Kidney epithelial cell (primary cell): ENCODE data around the gene DBI. TPM values are rescaled to one million over a fixed set of nuclear protein-coding genes. Genes with fewer than 3 reads are reported as not detected.
"Not testable (repeated sequence)": the region's sequence is repeated elsewhere in the genome, so short reads cannot be mapped to it uniquely, and the experiment has no call there.

Experiments
- DNase-seq: peaks from one replicate; pipeline ENCODE4 v3.0.0-alpha.2; 2010; ENCODE audit warnings: low read depth
- H3K27me3 ChIP-seq: 2 replicates; pipeline ENCODE4 v1.6.0; 2011; ENCODE audit warnings: low read length; ENCODE audit not compliant: control insufficient read depth, insufficient read depth
- H3K36me3 ChIP-seq: 2 replicates; pipeline ENCODE4 v1.5.1; 2011; ENCODE audit warnings: low read length; ENCODE audit not compliant: control insufficient read depth, insufficient read depth
- H3K4me3 ChIP-seq: 2 replicates; pipeline ENCODE4 v1.5.1; 2011; ENCODE audit warnings: low read depth, mild to moderate bottlenecking, control low read depth, low read length
- total RNA-seq: library from RNA; depleted of rRNA; stranded (reverse); fragments of >200 nt; gene quantifications from 2 replicates; pipeline ENCODE4 v1.2.3, GENCODE V29; 2015
- TF ChIP-seq, protein P1 (sequence below): IDR thresholded peaks from 2 replicates; pipeline ENCODE4 v1.5.1; 2011; ENCODE audit warnings: mild to moderate bottlenecking, moderate library complexity, low read length, control low read depth, inconsistent platforms; ENCODE audit not compliant: insufficient read depth, poor library complexity, severe bottlenecking

DBI gene
- total RNA-seq, 1 donor from 2014 or later: 98.0 TPM

DNA sequence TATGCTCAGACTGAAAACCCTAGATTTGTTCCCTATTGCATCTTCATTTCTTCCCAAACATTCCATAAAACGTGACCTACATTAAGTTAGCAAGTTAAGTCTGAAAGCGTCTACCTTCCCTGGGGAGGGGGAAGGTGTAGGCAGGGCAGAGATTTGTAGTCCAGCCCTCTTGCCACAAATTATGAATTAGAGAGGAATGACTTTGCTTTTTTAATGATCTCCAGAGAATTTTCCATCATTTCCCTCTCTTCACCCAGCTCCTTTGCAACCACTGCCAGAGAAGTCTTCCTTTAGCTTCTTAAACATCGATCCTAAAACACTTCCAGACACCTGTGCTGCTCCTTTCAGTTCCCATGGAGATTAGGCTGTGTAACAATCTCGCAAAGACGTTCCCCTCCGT lies 1.3 kb upstream of the DBI start:
- no peaks in the 10 kb centered on the region for H3K27me3 ChIP-seq
- H3K4me3 ChIP-seq: peak overlapping the region; percentile 87
- peaks cover 4% of the 10 kb centered on the region for H3K36me3 ChIP-seq
- no peak for DNase-seq
- TF ChIP-seq, protein P1, sequence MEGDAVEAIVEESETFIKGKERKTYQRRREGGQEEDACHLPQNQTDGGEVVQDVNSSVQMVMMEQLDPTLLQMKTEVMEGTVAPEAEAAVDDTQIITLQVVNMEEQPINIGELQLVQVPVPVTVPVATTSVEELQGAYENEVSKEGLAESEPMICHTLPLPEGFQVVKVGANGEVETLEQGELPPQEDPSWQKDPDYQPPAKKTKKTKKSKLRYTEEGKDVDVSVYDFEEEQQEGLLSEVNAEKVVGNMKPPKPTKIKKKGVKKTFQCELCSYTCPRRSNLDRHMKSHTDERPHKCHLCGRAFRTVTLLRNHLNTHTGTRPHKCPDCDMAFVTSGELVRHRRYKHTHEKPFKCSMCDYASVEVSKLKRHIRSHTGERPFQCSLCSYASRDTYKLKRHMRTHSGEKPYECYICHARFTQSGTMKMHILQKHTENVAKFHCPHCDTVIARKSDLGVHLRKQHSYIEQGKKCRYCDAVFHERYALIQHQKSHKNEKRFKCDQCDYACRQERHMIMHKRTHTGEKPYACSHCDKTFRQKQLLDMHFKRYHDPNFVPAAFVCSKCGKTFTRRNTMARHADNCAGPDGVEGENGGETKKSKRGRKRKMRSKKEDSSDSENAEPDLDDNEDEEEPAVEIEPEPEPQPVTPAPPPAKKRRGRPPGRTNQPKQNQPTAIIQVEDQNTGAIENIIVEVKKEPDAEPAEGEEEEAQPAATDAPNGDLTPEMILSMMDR: no peak

DNA sequence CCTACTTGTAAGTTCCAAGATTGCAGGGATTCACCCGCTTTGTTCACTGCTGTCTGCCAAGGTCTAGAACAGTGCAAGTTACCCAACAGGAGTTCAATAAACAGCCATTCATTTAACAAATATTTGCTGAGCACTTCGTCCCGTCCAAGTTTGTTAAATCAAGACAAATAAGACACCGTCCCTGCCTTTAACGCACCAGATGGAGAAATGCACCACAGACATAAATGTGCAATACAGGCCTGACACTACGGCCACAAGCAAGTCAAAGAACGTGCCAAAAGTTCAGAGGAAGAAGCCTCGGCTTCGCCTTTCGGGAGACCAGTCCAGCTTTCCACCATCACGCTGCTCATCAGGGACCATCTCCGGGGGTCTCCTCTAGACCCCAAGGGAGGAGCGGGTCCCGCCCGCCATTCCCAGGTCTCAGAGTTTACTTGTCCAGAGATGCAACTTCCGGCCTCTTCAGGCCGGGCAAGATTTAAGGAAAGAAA lies 572 bp upstream of the DBI start:
- no peaks in the 10 kb centered on the region for H3K27me3 ChIP-seq
- DNase-seq: no peak
- TF ChIP-seq, protein P1: no peak
- H3K36me3 ChIP-seq: peaks cover 8% of the 10 kb centered on the region
- peak overlapping the region; percentile 87 for H3K4me3 ChIP-seq

DNA sequence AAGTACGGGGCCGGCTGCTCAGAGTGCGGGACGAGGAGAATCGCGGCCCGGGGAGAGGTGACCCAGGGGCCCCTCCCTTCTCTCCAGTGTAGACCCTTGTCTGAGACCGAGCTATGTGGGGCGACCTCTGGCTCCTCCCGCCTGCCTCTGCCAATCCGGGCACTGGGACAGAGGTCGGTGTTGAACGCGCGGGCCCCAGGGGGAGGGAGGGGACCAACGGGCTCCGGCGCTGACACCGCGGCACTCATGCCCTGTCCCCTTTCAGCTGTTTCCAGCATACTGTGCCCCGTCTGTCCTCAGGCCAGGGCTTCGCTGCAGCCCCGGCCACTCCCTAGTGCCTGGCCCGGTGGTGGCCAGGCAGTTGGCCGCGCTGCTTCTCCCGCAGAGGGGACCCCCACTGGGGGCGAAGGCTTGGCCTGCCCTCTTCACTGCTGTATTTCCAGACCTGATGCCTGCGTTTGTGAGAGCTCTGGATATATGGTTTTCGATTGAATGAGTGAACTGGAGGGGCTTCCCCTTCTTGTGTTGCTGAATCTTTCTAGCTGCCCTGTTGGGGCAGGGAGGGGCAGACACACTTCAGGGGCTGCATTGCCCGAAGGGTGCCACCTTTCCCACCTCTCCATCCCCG lies 809 bp downstream of the DBI start:
- no peak for DNase-seq
- Histone ChIP-seq H3K4me3 (peak overlapping the region; percentile 87), H3K27me3 (no peaks in the 10 kb centered on the region), H3K36me3 (peaks cover 12% of the 10 kb centered on the region)
- TF ChIP-seq, protein P1: no peak

DNA sequence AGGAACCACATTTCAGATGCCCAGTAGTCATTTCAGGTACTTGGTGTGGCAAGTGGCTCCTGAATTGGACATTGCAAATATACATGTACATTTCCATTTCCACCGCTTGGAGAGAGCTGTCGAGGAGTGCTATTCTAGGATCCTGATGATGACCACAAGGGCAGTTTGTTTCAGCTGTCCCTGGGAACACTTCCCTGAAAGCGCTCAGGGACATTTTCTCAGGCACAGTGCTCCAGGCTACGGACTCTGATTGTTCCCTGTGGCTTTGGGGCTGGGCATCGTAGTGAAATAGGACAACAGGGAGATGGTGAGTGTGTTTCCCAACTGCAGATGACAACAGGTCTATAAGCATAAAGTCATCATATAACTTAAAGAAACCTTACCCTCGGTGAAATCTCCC lies 3.1 kb downstream of the DBI start:
- TF ChIP-seq, protein P1: no peak
- Histone ChIP-seq H3K36me3 (peaks cover 18% of the 10 kb centered on the region), H3K27me3 (no peaks in the 10 kb centered on the region), H3K4me3 (no peak overlapping the region)
- no peak for DNase-seq

DNA sequence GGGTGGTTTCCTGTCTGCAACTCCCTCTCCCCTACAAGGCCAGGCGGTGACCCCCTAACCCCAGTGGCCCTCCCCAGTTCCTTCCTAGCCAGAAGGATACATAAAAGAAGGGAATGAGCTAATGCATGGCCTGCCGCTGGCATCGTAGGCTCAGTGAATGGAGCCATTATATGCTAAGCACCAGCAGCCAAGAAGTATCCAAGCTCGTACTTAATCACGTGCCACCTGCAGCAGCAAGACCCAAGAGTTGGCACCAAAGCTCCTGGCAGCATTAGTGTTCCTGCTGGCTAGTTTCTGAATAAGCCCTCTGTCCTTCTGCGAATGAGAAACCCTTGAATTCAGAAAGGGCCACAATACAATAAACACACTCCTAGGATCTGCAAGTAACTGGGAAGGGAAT lies 4.3 kb downstream of the DBI start:
- H3K36me3 ChIP-seq: peaks cover 18% of the 10 kb centered on the region
- no peaks in the 10 kb centered on the region for H3K27me3 ChIP-seq
- DNase-seq: no peak
- H3K4me3 ChIP-seq: no peak overlapping the region
- TF ChIP-seq, protein P1: no peak

DNA sequence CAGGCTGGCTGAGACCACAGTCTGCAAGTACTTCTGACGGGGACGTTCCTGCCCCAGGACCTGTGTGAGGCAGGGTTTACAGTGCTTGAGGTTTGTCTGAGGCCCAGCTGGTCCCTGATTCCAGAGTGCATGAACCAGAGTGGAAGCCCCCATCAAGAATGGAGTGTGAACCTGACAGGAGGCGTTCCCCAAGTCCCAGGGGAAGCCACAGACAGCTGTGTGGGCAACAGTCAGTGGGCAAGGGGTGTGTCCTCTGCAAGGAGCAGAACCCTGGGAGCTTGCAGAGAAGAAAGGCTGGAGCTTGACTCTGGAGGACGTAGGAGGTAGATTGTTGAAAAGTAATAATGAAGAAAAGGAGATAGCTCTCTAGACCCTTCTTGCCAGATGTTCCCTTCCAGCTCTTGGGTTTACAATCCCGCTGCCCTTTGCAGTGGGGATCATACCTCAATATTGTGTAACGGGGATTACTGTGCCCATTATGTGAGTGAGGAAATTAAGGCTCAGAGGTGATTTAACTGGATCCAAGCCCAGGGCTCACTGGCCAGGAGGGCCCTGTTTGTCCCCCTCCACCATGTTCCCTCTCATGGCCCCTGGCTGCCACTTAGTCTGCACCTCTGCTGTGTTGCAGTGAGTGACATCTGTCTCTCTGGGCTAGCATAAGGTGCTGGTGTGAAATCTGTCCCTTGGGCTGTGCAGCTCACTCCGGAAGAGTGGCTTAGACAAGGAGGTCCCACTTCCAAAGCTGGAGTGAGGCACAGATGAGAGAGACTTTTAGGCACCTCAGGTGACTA lies 6.2 kb downstream of the DBI start:
- DNase-seq: no peak
- H3K27me3 ChIP-seq: no peaks in the 10 kb centered on the region
- peaks cover 18% of the 10 kb centered on the region for H3K36me3 ChIP-seq
- no peak overlapping the region for H3K4me3 ChIP-seq
- TF ChIP-seq, protein P1: no peak

DNA sequence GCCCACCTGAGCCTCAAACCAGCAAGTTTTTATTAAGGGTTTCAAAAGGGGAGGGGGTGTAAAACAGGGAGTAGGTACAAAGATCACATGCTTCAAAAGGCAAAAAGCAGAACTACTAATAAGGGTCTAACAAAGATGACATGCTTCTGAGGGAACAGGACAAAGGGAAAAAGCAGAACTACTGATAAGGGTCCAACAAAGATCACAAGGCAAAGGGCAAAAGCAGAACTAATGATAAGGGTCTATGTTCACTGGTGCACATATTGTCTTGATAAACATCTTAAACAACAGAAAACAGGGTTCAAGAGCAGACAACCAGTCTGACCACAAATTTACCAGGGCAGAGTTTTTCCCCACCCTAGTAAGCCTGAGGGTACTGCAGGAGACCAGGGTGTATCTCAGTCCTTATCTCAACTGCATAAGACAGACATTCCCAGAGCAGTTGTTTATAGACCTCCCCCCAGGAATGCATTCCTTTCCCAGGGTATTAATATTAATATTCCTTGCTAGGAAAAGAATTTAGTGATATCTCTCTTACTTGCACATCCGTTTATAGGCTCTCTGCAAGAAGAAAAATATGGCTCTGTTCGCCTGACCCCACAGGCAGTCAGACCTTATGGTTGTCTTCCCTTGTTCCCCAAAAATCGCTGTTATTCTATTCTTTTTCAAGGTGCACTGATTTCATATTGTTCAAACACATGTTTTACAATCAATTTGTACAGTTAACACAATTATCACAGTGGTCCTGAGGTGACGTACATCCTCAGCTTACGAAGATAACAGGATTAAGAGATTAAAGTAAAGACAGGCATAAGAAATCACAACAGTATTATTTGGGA lies 7.3 kb downstream of the DBI start:
- H3K4me3 ChIP-seq, H3K27me3 ChIP-seq, DNase-seq: not testable (repeated sequence)
- H3K36me3 ChIP-seq: peaks cover 14% of the 10 kb centered on the region

DNA sequence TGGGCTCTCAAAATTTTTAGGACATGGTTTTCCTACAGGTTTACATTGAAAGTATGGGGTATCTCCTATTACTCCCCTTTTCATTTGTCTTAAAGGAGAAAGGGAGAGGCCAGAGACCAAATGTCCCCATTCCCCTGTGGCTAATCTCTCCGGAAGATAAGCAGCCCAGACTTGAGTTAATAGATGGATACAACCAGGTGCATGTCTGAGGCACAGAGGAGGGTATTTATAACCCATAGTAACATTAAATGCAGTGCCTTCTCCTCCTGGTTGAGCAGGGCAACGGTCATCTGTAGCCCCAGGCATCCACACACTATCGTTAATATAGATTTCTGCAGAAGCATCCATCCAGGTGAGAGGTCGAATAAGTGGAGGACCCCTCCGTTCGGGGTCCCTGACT lies 9.6 kb downstream of the DBI start:
- not testable (repeated sequence) for H3K4me3 ChIP-seq, DNase-seq, H3K36me3 ChIP-seq, H3K27me3 ChIP-seq
